ENCODE measurements around the gene NRIP1. TPM values are rescaled to one million over a fixed set of nuclear protein-coding genes. Genes with fewer than 3 reads are reported as not detected.

Gene NRIP1
- total and polyA plus RNA-seq, 2 of the 13 experiments (the other 11 are each of a cell fraction or from before 2014, with no cell fraction given), result 21.0 to 69.0 TPM

- TF ChIP-seq ARID5B (CRISPR knock-in tag; IDR thresholded peaks at IDR 0.05) (peak; percentile 50; the same call in 1 of the 2 replicates), ZSCAN21 (CRISPR knock-in tag; IDR thresholded peaks at IDR 0.05; ENCODE audit: borderline replicate concordance) (peak; percentile 72; the same call in 1 of the 2 replicates), NCOA2 (CRISPR knock-in tag; IDR thresholded peaks at IDR 0.05) (no peak), ZKSCAN1 (IDR thresholded peaks at IDR 0.05; ENCODE audit: low read length) (no peak), ARNTL (CRISPR knock-in tag; IDR thresholded peaks at IDR 0.05) (peak; percentile 52; the same call in 1 of the 2 replicates), BRF2 (CRISPR knock-in tag; IDR thresholded peaks at IDR 0.05) (no peak), ZNF597 (CRISPR knock-in tag; IDR thresholded peaks at IDR 0.05) (no peak), NR2F2 (IDR thresholded peaks at IDR 0.05; ENCODE audit: borderline replicate concordance, low read depth) (peak; percentile 29; the same call in 1 of the 2 replicates), TRAFD1 (CRISPR knock-in tag; IDR thresholded peaks at IDR 0.05; ENCODE audit: borderline replicate concordance) (no peak), ZNF609 (CRISPR knock-in tag; IDR thresholded peaks at IDR 0.05; ENCODE audit: borderline replicate concordance) (peak; percentile 22; the same call in 1 of the 2 replicates), HDAC1 (CRISPR knock-in tag; IDR thresholded peaks at IDR 0.05) (peak; percentile 65), MZF1 (CRISPR knock-in tag; IDR thresholded peaks at IDR 0.05; ENCODE audit: borderline replicate concordance) (no peak), SMAD3 (CRISPR knock-in tag; IDR thresholded peaks at IDR 0.05) (0 out of 2 replicates have a peak, but pooled peaks have one; percentile 60), POGZ (CRISPR knock-in tag; IDR thresholded peaks at IDR 0.05) (peak; percentile 56), FOXC1 (CRISPR knock-in tag; IDR thresholded peaks at IDR 0.05; ENCODE audit: borderline replicate concordance) (peak; percentile 74; the same call in 1 of the 2 replicates)
Observed at GRCh38 chr21:15064576-15065391, at the start of gene NRIP1 (continued).

All from HepG2 (cell line).